Hepatocyte (in vitro differentiated cells): ENCODE measurements around the gene TFDP1. TPM values are rescaled to one million over a fixed set of nuclear protein-coding genes. Genes with fewer than 3 reads are reported as not detected.

Source experiments
- DNase-seq: peaks from one replicate; pipeline ENCODE4 v3.0.0-alpha.2; 2016; ENCODE audit warnings: low spot score
- H2AFZ ChIP-seq: fragments of 200-600 bp; sonication (generic); 2 replicates; pipeline ENCODE4 v1.6.0; 2016; ENCODE audit warnings: antibody characterized with exemption, mild to moderate bottlenecking
- H3K27ac ChIP-seq: fragments of 200-600 bp; sonication (generic); 2 replicates; pipeline ENCODE4 v1.5.1; 2016; ENCODE audit warnings: mild to moderate bottlenecking
- H3K27me3 ChIP-seq: fragments of 200-600 bp; sonication (generic); 2 replicates; pipeline ENCODE4 v1.6.1; 2016
- H3K36me3 ChIP-seq: fragments of 200-600 bp; sonication (generic); replicated peaks from 2 replicates; pipeline ENCODE4 v1.5.1; 2016; ENCODE audit warnings: low read depth; ENCODE audit not compliant: insufficient read depth
- H3K4me1 ChIP-seq: fragments of 200-600 bp; sonication (generic); 2 replicates; pipeline ENCODE4 v1.5.1; 2016; ENCODE audit warnings: mild to moderate bottlenecking, moderate library complexity; ENCODE audit not compliant: insufficient read depth
- H3K4me2 ChIP-seq: fragments of 200-600 bp; sonication (generic); 2 replicates; pipeline ENCODE4 v1.6.0; 2016
- H3K4me3 ChIP-seq: fragments of 200-600 bp; sonication (generic); 2 replicates; pipeline ENCODE4 v1.5.1; 2016; ENCODE audit warnings: mild to moderate bottlenecking
- H3K79me2 ChIP-seq: fragments of 200-600 bp; sonication (generic); 2 replicates; pipeline ENCODE4 v1.6.0; 2017; ENCODE audit warnings: mild to moderate bottlenecking
- H3K9me2 ChIP-seq: fragments of 200-600 bp; sonication (generic); replicated peaks from 2 replicates; pipeline ENCODE4 v1.6.0; 2017; ENCODE audit warnings: mild to moderate bottlenecking; ENCODE audit not compliant: insufficient read depth
- H3K9me3 ChIP-seq: fragments of 200-600 bp; sonication (generic); 2 replicates; pipeline ENCODE4 v1.5.1; 2016; ENCODE audit warnings: low read depth, mild to moderate bottlenecking
- H4K20me1 ChIP-seq: fragments of 200-600 bp; sonication (generic); 2 replicates; pipeline ENCODE4 v1.6.0; 2016; ENCODE audit warnings: mild to moderate bottlenecking; ENCODE audit not compliant: insufficient read depth, poor library complexity, severe bottlenecking
- EZH2 ChIP-seq: fragments of 200-600 bp; sonication (generic); IDR thresholded peaks from 2 replicates; pipeline ENCODE4 v1.6.1; 2016; ENCODE audit warnings: antibody characterized with exemption, mild to moderate bottlenecking, borderline replicate concordance
- EZH2phosphoT487 ChIP-seq: fragments of 200-600 bp; sonication (generic); IDR thresholded peaks from one replicate; pipeline ENCODE4 v1.6.1; 2018; ENCODE audit warnings: antibody characterized with exemption, mild to moderate bottlenecking, low read depth, moderate library complexity; ENCODE audit not compliant: unreplicated experiment, severe bottlenecking
- WGBS: methylation state at CpG from one replicate; pipeline ENCODE4 v1.1.6; 2016; ENCODE audit warnings: low lambda C conversion rate; ENCODE audit errors: missing lambda C conversion rate; 5-methylcytosine and 5-hydroxymethylcytosine counted together
- polyA plus RNA-seq: library from polyadenylated mRNA; unstranded; fragments of >200 nt; fragmentation: Nextera tagmentation; extraction: Ambion mirVana; gene quantifications from 2 replicates; pipeline ENCODE4 v1.2.1, GENCODE V29; 2016
- total RNA-seq: library from RNA; depleted of rRNA; stranded (reverse); fragments of >200 nt; gene quantifications from 2 replicates; pipeline ENCODE4 v1.2.3, GENCODE V29; 2014
- TF ChIP-seq, protein P1 (sequence below): fragments of 200-600 bp; sonication (generic); IDR thresholded peaks from 2 replicates; pipeline ENCODE4 v1.5.1; 2016; ENCODE audit warnings: antibody characterized with exemption, mild to moderate bottlenecking; ENCODE audit not compliant: poor library complexity

The TFDP1 gene
- total and polyA plus RNA-seq, 2 experiments from 2014 or later = 54.0 to 62.9 TPM

DNA sequence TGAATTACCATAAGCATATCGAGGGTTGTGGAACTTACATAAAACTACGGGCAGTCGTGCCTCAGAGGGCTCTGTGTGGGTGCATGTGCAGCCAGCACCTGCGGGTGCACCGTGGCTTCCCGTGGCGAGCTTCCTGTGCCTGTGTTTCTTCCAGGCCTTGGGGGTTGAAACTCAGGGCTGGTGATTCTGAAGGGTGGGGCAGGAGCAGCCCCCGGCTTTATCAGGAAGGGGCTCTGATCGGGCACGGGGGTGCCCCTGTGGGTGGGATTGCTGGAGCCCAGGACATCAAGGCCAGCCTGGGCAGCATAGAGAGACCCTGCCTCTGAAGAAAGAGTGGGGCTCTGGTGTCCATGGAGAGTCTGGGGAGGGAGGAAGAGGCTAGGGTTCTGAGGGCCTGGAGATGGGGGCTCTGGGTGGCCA is 62.4 kb downstream of the TFDP1 start:
- 96% methylated on average over 10 of the region's 10 CpGs for WGBS
- H3K4me2 ChIP-seq = no peak overlapping the region
- H3K4me3 ChIP-seq = no peak overlapping the region
- no peaks in the 10 kb centered on the region for H3K9me3 ChIP-seq
- peaks cover 4% of the 10 kb centered on the region for H3K36me3 ChIP-seq
- H3K27me3 ChIP-seq = no peaks in the 10 kb centered on the region
- TF ChIP-seq, protein P1, sequence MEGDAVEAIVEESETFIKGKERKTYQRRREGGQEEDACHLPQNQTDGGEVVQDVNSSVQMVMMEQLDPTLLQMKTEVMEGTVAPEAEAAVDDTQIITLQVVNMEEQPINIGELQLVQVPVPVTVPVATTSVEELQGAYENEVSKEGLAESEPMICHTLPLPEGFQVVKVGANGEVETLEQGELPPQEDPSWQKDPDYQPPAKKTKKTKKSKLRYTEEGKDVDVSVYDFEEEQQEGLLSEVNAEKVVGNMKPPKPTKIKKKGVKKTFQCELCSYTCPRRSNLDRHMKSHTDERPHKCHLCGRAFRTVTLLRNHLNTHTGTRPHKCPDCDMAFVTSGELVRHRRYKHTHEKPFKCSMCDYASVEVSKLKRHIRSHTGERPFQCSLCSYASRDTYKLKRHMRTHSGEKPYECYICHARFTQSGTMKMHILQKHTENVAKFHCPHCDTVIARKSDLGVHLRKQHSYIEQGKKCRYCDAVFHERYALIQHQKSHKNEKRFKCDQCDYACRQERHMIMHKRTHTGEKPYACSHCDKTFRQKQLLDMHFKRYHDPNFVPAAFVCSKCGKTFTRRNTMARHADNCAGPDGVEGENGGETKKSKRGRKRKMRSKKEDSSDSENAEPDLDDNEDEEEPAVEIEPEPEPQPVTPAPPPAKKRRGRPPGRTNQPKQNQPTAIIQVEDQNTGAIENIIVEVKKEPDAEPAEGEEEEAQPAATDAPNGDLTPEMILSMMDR = no peak
- no peaks in the 10 kb centered on the region for H3K4me1 ChIP-seq
- no peak overlapping the region for H3K27ac ChIP-seq
- no peak overlapping the region for H2AFZ ChIP-seq
- no peaks in the 10 kb centered on the region for H3K9me2 ChIP-seq
- no peaks in the 10 kb centered on the region for H4K20me1 ChIP-seq
- no peak for DNase-seq
- H3K79me2 ChIP-seq = no peaks in the 10 kb centered on the region

DNA sequence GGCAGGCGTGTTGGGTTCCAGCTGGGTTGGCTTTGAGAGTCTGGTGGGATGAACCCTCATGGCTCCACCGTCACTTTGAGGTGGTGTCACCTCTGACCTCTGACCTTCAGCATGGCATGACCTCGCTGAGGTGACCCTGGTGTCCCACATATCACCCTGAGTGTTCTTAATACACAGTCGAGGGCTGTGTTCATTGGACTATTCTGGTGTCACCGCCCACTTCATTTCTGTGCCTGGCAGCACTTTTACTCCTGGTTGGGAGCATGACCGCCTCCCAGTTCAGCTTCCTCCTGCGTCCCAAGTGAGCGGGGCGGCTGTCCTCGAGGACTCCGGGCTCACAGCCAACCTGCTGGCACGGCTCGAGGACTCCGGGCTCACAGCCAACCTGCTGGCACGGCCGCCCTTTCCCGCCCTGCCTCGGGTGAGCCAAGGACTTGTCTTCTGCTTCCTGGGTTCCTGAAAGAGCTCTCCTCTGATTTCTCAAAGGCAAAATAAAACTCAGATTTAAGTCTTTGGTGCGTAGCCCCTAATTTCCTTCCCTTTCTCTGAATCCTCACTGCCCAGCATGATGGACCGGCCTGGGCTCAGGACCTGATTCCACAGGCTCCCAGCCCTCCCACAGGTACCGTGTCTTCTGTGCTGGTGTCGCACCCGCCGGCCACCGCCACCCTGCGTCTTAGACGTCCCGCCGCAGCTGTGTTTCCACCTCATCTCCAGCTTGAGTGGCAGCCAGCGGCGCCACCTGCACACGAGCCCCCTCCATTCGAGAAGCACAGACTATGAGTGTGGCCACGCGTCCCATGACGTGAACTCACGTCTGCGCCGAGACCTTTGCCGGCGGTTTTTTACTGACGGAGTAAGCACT is 63.0 kb downstream of the TFDP1 start:
- H3K27ac ChIP-seq = peak overlapping the region; percentile 20
- DNase-seq = peak; percentile 51

DNA sequence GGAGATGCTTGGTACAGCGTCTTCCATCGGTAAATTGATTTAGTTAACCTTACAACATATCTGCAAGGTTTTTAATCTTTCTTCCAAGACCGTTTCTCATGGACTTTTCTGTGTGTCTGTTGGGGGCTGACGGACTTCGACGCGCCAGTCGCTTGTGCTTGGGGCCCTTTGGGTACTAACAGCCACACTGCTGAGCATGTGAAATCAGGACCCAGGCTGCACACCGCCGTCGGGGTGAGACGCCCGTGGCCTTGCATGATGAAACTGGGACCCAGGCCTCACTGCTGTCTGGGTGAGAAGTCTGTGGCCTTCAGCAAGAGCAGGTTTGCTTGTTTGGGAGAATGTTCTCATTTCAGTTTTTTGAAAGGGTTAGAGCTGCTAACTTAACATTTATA is 63.7 kb downstream of the TFDP1 start:
- H3K79me2 ChIP-seq = no peaks in the 10 kb centered on the region
- no peaks in the 10 kb centered on the region for H3K9me3 ChIP-seq
- no peak overlapping the region for H2AFZ ChIP-seq
- no peaks in the 10 kb centered on the region for H4K20me1 ChIP-seq
- no peaks in the 10 kb centered on the region for H3K36me3 ChIP-seq
- no peak for DNase-seq
- no peak overlapping the region for H3K27ac ChIP-seq
- H3K9me2 ChIP-seq = no peaks in the 10 kb centered on the region
- no peak overlapping the region for H3K4me2 ChIP-seq
- no peak overlapping the region for H3K4me3 ChIP-seq
- 98% methylated on average over 13 of the region's 13 CpGs for WGBS
- H3K4me1 ChIP-seq = no peaks in the 10 kb centered on the region
- TF ChIP-seq EZH2 (no peak), EZH2phosphoT487 (no peak)
- TF ChIP-seq, protein P1 = no peak
- no peaks in the 10 kb centered on the region for H3K27me3 ChIP-seq

More for the DNA sequence above, 63.0 kb downstream of the TFDP1 start:
- no peak overlapping the region for H3K4me3 ChIP-seq
- H3K79me2 ChIP-seq = no peaks in the 10 kb centered on the region
- no peaks in the 10 kb centered on the region for H4K20me1 ChIP-seq
- 90% methylated on average over 42 of the region's 42 CpGs for WGBS
- no peak overlapping the region for H2AFZ ChIP-seq
- TF ChIP-seq, protein P1 = no peak
- TF ChIP-seq EZH2phosphoT487 (no peak), EZH2 (no peak)
- no peaks in the 10 kb centered on the region for H3K9me2 ChIP-seq
- no peaks in the 10 kb centered on the region for H3K4me1 ChIP-seq
- no peaks in the 10 kb centered on the region for H3K27me3 ChIP-seq
- peaks cover under 1% of the 10 kb centered on the region for H3K36me3 ChIP-seq
- no peak overlapping the region for H3K4me2 ChIP-seq
- H3K9me3 ChIP-seq = no peaks in the 10 kb centered on the region
